Transverse colon (tissue), 4 donors: ENCODE data around the gene ADGRF3. TPM values are rescaled to one million over a fixed set of nuclear protein-coding genes. Genes with fewer than 3 reads are reported as not detected.
"Not testable (repeated sequence)": the region's sequence is repeated elsewhere in the genome, so short reads cannot be mapped to it uniquely, and the experiment has no call there.

Experiments used
- DNase-seq: peaks from one replicate; pipeline ENCODE4 v3.0.0-alpha.2; 2019
- H3K27ac ChIP-seq, 4 donors: fragments of 200-600 bp; sonication (generic); 2 replicates each; pipeline ENCODE4 v1.5.1; 2016 to 2018; ENCODE audit warnings: inconsistent platforms in 4 of 4
- H3K27me3 ChIP-seq: fragments of 200-600 bp; sonication (generic); 2 replicates; pipeline ENCODE4 v1.5.1; 2017; ENCODE audit warnings: inconsistent platforms
- H3K36me3 ChIP-seq, 4 donors: fragments of 200-600 bp; sonication (generic); 2 replicates each; pipeline ENCODE4 v1.5.1; 2017 to 2019; ENCODE audit warnings: inconsistent platforms in 4 of 4
- H3K4me1 ChIP-seq, 4 donors: fragments of 200-600 bp; sonication (generic); 2 replicates each; pipeline ENCODE4 v1.5.1; 2017 to 2020; ENCODE audit warnings: inconsistent platforms in 4 of 4
- H3K4me3 ChIP-seq, 4 donors: fragments of 200-600 bp; sonication (generic); 1 replicate in 1 of 4; 2 replicates in 3 of 4; pipeline versions ENCODE4 v1.5.1 to v1.6.1; 2017 to 2019; ENCODE audit warnings: inconsistent platforms in 4 of 4
- H3K9me3 ChIP-seq, 2 donors: fragments of 200-600 bp; sonication (generic); 2 replicates each; pipeline ENCODE4 v1.5.1; 2017 to 2019; ENCODE audit warnings: inconsistent platforms in 2 of 2
- EP300 ChIP-seq: sonication (generic); formaldehyde crosslinking; IDR thresholded peaks from one replicate; pipeline ENCODE4 v1.6.1; 2017; ENCODE audit warnings: antibody characterized with exemption, low read depth
- POLR2A ChIP-seq: fragments of 450-650 bp; IDR thresholded peaks from one replicate; pipeline ENCODE4 v1.6.1; 2016; ENCODE audit warnings: antibody characterized with exemption, mild to moderate bottlenecking, moderate library complexity
- POLR2AphosphoS5 ChIP-seq, 3 donors: sonication (generic); formaldehyde crosslinking; IDR thresholded peaks; one replicate each; pipeline ENCODE4 v1.6.1; 2016; ENCODE audit warnings: antibody characterized with exemption in 3 of 3
- WGBS, 2 donors: methylation state at CpG; one replicate each; pipeline ENCODE4 v1.1.5; 2018; ENCODE audit warnings: low coverage in 1 of 2; 5-methylcytosine and 5-hydroxymethylcytosine counted together
- in situ Hi-C, 4 donors: fragments of 200-750 bp; cut with MboI; loops; one replicate each; pipeline versions ENCODE4 v1.15.0 to v1.15.1; 2017; ENCODE audit warnings: low sequenced_read_pairs in 3 of 4, low pct_ligation_motif_present in 1 of 4, low pct_unique_long_range_greater_than_20kb in 1 of 4
- intact Hi-C: fragments of 100-400 bp; cut with DNase I; formaldehyde crosslinking; loops from one replicate; pipeline ENCODE4 v1.15.1; 2023; ENCODE audit warnings: low total_unique reads
- total RNA-seq, 4 donors: library from RNA; depleted of rRNA; stranded (reverse); fragments of >200 nt; gene quantifications; one replicate each; pipeline ENCODE4 v1.1.0, GENCODE V29; 2016
- TF ChIP-seq, protein P1 (sequence below), 5 experiments: fragments of 200-600 bp in 3 of 5; fragments of 450-650 bp in 2 of 5; sonication (generic) in 3 of 5; IDR thresholded peaks; 1 replicate in 2 of 5; 2 replicates in 3 of 5; pipeline ENCODE4 v1.5.1; 2016 to 2017; ENCODE audit warnings: antibody characterized with exemption in 5 of 5, inconsistent platforms in 3 of 5, mild to moderate bottlenecking in 2 of 5, moderate library complexity in 1 of 5

The ADGRF3 gene
- total RNA-seq, 4 donors from 2014 or later, result not detected

DNA sequence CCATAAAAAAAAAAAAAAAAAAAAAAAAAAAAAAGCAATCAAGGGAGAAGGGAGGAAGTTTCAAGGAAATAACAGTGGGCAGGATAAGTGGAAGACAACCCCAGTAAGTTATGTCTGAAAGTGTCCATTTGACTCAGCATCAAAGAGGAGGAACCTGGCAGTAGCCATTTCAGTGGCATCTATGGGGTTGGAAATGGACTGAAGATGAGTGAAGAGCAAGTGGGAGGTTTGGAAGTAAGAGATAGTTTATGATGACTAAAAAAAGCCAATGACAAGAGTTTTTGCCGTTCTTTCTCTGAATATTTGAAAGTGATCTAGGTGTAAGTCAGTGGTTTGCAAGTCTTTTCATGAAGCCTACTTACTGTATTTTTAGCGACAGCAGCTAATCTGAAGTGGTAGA is 9.9 kb downstream of the ADGRF3 start:
- Histone ChIP-seq H3K27me3 (no peaks in the 10 kb centered on the region), H3K4me1 (no peaks in the 10 kb centered on the region), H3K4me3 (no peak overlapping the region), H3K27ac (no peak overlapping the region), H3K9me3 (no peaks in the 10 kb centered on the region), H3K36me3 (no peaks in the 10 kb centered on the region)
- intact Hi-C loops (no loop called here), in situ Hi-C loops (loop anchor here in 2 of 4 donors (25.0 kb wide), 2 partner anchors 99 to 374 kb away; partner anchors contain the start of genes HADHA (in 1 of the 2) and HADHB (in 1 of the 2))
- TF ChIP-seq POLR2A, result no peak
- TF ChIP-seq EP300, result no peak
- no peak for TF ChIP-seq POLR2AphosphoS5 (IDR thresholded peaks at IDR 0.05)
- TF ChIP-seq, protein P1, sequence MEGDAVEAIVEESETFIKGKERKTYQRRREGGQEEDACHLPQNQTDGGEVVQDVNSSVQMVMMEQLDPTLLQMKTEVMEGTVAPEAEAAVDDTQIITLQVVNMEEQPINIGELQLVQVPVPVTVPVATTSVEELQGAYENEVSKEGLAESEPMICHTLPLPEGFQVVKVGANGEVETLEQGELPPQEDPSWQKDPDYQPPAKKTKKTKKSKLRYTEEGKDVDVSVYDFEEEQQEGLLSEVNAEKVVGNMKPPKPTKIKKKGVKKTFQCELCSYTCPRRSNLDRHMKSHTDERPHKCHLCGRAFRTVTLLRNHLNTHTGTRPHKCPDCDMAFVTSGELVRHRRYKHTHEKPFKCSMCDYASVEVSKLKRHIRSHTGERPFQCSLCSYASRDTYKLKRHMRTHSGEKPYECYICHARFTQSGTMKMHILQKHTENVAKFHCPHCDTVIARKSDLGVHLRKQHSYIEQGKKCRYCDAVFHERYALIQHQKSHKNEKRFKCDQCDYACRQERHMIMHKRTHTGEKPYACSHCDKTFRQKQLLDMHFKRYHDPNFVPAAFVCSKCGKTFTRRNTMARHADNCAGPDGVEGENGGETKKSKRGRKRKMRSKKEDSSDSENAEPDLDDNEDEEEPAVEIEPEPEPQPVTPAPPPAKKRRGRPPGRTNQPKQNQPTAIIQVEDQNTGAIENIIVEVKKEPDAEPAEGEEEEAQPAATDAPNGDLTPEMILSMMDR (IDR thresholded peaks at IDR 0.05), result no peak
- DNase-seq, result no peak
- 85% methylated on average over 2 of the region's 2 CpGs; no CpG with 5 or more reads in 1 of the 2 donors for WGBS, 2 donors

DNA sequence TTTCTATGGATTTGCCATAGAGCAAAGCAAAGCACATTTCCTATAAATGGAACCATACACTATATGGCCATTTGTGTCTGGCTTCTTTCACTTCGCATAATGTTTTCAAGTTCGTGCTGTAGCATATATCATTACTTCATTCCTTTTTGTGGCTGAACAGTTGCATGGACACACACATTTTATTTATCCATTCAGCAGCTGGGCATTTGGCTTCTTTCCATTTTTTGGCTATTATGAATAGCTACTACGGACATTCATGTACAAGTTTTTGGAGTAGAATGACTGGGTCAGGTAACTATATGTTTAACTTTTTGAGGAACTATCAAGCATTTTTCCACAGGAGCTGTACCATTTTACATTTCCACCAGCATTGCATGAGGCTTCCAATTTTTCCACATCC is 11.4 kb downstream of the ADGRF3 start:
- 43 to 67% methylated on average over 3 of the region's 3 CpGs for WGBS, 2 donors
- in situ Hi-C loops, result loop anchor here in 2 of 4 donors (25.0 kb wide), 2 partner anchors 98 to 373 kb away; partner anchors contain the start of genes HADHA (in 1 of the 2) and HADHB (in 1 of the 2)

DNA sequence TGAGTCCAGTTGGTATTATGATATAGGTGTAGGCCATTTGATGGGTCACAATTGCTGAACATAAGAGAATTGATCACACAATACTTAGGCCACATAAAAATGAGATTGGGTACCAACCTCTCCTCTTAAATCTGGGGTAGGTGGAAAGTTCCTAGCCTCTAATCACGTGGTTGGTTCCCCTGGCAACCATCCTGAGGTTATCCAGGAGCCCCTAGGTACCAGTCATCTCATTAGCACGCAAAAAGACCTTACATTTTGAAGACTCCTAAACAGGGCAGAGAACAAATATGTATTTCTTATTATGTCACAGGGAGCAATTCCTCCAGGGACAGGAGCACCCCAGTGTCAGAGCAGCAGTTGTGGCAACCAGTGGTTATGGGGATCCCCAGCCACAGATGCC is 13.3 kb downstream of the ADGRF3 start:
- H3K4me3 ChIP-seq, result no peak overlapping the region
- H3K27ac ChIP-seq, result no peak overlapping the region
- no peaks in the 10 kb centered on the region for H3K36me3 ChIP-seq
- DNase-seq, result no peak
- in situ Hi-C loops, result loop anchor here in 2 of 4 donors (25.0 kb wide), 2 partner anchors 96 to 371 kb away; partner anchors contain the start of genes HADHA (in 1 of the 2) and HADHB (in 1 of the 2)
- H3K9me3 ChIP-seq, result no peaks in the 10 kb centered on the region
- intact Hi-C loops, result no loop called here
- H3K27me3 ChIP-seq, result no peaks in the 10 kb centered on the region
- peaks cover 0 to 10% (median 3%) of the 10 kb centered on the region in 4 donors for H3K4me1 ChIP-seq
- 35% methylated on average over 2 of the region's 2 CpGs; no CpG with 5 or more reads in 1 of the 2 donors for WGBS, 2 donors
- TF ChIP-seq EP300 (no peak), POLR2A (no peak), POLR2AphosphoS5 (IDR thresholded peaks at IDR 0.05) (no peak)
- TF ChIP-seq, protein P1 (IDR thresholded peaks at IDR 0.05), result no peak

More for the DNA sequence above, 11.4 kb downstream of the ADGRF3 start:
- Histone ChIP-seq H3K9me3 (no peaks in the 10 kb centered on the region), H3K4me1 (peaks cover 0 to 3% (median under 1%) of the 10 kb centered on the region in 4 donors), H3K27me3 (no peaks in the 10 kb centered on the region), H3K36me3 (no peaks in the 10 kb centered on the region), H3K27ac (no peak overlapping the region), H3K4me3 (no peak overlapping the region)
- intact Hi-C loops, result no loop called here
- TF ChIP-seq POLR2A (no peak), EP300 (no peak), POLR2AphosphoS5 (IDR thresholded peaks at IDR 0.05) (no peak)
- TF ChIP-seq, protein P1 (IDR thresholded peaks at IDR 0.05), result no peak
- DNase-seq, result no peak

DNA sequence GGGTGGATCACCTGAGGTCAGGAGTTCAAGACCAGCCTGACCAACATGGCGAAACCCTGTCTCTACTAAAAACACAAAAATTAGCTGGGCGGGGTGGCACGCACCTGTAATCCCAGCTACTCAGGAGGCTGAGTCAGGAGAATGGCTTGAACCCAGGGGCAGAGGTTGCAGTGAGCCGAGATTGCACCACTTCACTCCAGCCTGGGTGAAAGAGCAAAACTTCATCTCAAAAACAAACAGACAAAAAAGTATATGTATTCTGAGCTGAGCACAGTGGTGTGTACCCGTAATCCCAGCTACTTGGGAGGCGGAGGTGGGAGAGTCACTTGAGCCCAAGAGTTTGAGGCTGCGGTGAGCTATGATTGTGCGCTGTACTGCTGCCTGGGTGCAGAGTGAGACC is 15.3 kb downstream of the ADGRF3 start:
- in situ Hi-C loops, result loop anchor here in 2 of 4 donors (25.0 kb wide), 2 partner anchors 94 to 369 kb away; partner anchors contain the start of genes HADHA (in 1 of the 2) and HADHB (in 1 of the 2)
- H3K36me3 ChIP-seq, DNase-seq, H3K9me3 ChIP-seq, H3K27ac ChIP-seq, H3K27me3 ChIP-seq, H3K4me3 ChIP-seq, intact Hi-C loops, H3K4me1 ChIP-seq: not testable (repeated sequence)
- 95 to 96% methylated on average over 4 to 8 of the region's 8 CpGs for WGBS, 2 donors
